Keratinocyte (primary cell): ENCODE results near the gene PWWP2B. TPM values are rescaled to one million over a fixed set of nuclear protein-coding genes. Genes with fewer than 3 reads are reported as not detected.

Source experiments
- DNase-seq: peaks from one replicate; pipeline ENCODE4 v3.0.0-alpha.2; 2011; ENCODE audit warnings: low read depth, missing footprints, low spot score
- FAIRE-seq: peaks from 2 replicates; lab custom pipeline; 2011; peaks lifted over from hg19 to GRCh38; lab: Jason Lieb, UNC
- H2AFZ ChIP-seq: 2 replicates; pipeline ENCODE4 v1.6.0; 2012; ENCODE audit warnings: low read length, control low read depth, inconsistent platforms; ENCODE audit not compliant: control insufficient read depth
- H3K27ac ChIP-seq: 2 replicates; pipeline ENCODE4 v1.5.1; 2011; ENCODE audit warnings: low read length; ENCODE audit not compliant: control insufficient read depth, insufficient read depth
- H3K27me3 ChIP-seq: 3 replicates; pipeline ENCODE4 v1.6.0; 2011; ENCODE audit warnings: low read length; ENCODE audit not compliant: control insufficient read depth, insufficient read depth; ENCODE audit errors: extremely low read depth
- H3K36me3 ChIP-seq, 2 experiments: 2 replicates in 1 of 2; 3 replicates in 1 of 2; pipeline ENCODE4 v1.5.1; 2011; ENCODE audit warnings: low read length in 2 of 2, mild to moderate bottlenecking in 1 of 2; ENCODE audit not compliant: control insufficient read depth in 2 of 2, insufficient read depth in 2 of 2; ENCODE audit errors: extremely low read depth in 1 of 2
- H3K4me1 ChIP-seq: 3 replicates; pipeline ENCODE4 v1.5.1; 2011; ENCODE audit warnings: low read length; ENCODE audit not compliant: control insufficient read depth, insufficient read depth; ENCODE audit errors: extremely low read depth
- H3K4me2 ChIP-seq: 3 replicates; pipeline ENCODE4 v1.6.0; 2011; ENCODE audit warnings: low read depth, low read length; ENCODE audit not compliant: control insufficient read depth, insufficient read depth; ENCODE audit errors: extremely low read depth
- H3K4me3 ChIP-seq, 3 experiments: fragments of 200-600 bp in 1 of 3; sonication (generic) in 1 of 3; 2 replicates in 2 of 3; 3 replicates in 1 of 3; pipeline ENCODE4 v1.5.1; 2011 to 2016; ENCODE audit warnings: low read length in 3 of 3, mild to moderate bottlenecking in 3 of 3, control low read depth in 2 of 3, inconsistent platforms in 1 of 3, low read depth in 1 of 3, mixed read lengths in 1 of 3, mixed run types in 1 of 3, moderate library complexity in 1 of 3; ENCODE audit not compliant: control insufficient read depth in 2 of 3, insufficient read depth in 2 of 3; ENCODE audit errors: extremely low read depth in 1 of 3
- H3K79me2 ChIP-seq: 2 replicates; pipeline ENCODE4 v1.6.0; 2012; ENCODE audit warnings: low read length; ENCODE audit not compliant: control insufficient read depth, insufficient read depth
- H3K9ac ChIP-seq: 3 replicates; pipeline ENCODE4 v1.6.0; 2011; ENCODE audit warnings: low read length; ENCODE audit not compliant: control insufficient read depth, insufficient read depth; ENCODE audit errors: extremely low read depth
- H3K9me1 ChIP-seq: 3 replicates; pipeline ENCODE4 v1.6.0; 2011; ENCODE audit warnings: low read length; ENCODE audit not compliant: control insufficient read depth, insufficient read depth; ENCODE audit errors: extremely low read depth
- H3K9me3 ChIP-seq: 2 replicates; pipeline ENCODE4 v1.5.1; 2012; ENCODE audit warnings: low read depth, low read length; ENCODE audit not compliant: control insufficient read depth
- H4K20me1 ChIP-seq: 3 replicates; pipeline ENCODE4 v1.6.0; 2011; ENCODE audit warnings: low read length; ENCODE audit not compliant: control insufficient read depth, insufficient read depth; ENCODE audit errors: extremely low read depth
- CTCF ChIP-seq, 3 experiments: IDR thresholded peaks in 1 of 3; conservative IDR thresholded peaks in 1 of 3; optimal IDR thresholded peaks in 1 of 3; 2 replicates in 2 of 3; 3 replicates in 1 of 3; pipeline versions ENCODE3 to v1.5.1; 2011; ENCODE audit warnings: low read length in 3 of 3, mild to moderate bottlenecking in 3 of 3, moderate library complexity in 2 of 3, control low read depth in 1 of 3, inconsistent platforms in 1 of 3; ENCODE audit not compliant: insufficient read depth in 2 of 3; ENCODE audit errors: extremely low read depth in 1 of 3
- EZH2 ChIP-seq: IDR thresholded peaks from one replicate; pipeline ENCODE4 v1.6.1; 2012; ENCODE audit warnings: inconsistent platforms, mild to moderate bottlenecking, low read length, moderate library complexity
- dilution Hi-C: fragments of 300-500 bp; cut with MboI; formaldehyde crosslinking; loops from one replicate; pipeline ENCODE4 v1.7.0; 2020; ENCODE audit warnings: low sequenced_read_pairs; ENCODE audit not compliant: extremely low pct_ligation_motif_present
- polyA plus RNA-seq, 5 experiments: library from polyadenylated mRNA; depleted of rRNA in 3 of 5; stranded (reverse) in 3 of 5; stranded (forward) in 1 of 5; unstranded in 1 of 5; fragments of >200 nt; gene quantifications; 1 replicate in 1 of 5; 2 replicates in 3 of 5; 3 replicates in 1 of 5; pipeline versions ENCODE4 v1.2.1 to v1.2.3, GENCODE V29; 2011 to 2012; ENCODE audit warnings: missing spikeins in 2 of 5, low read depth in 1 of 5, low replicate concordance in 1 of 5

PWWP2B gene
- polyA plus RNA-seq, 1 donor (not counting 4 experiments of a cell fraction or from before 2014, with no cell fraction given) = 3.1 TPM

GRCh38 chr10:132427939-132428367, 31.0 kb downstream of the PWWP2B start:
- Histone ChIP-seq H3K9ac (no peak overlapping the region), H3K4me1 (peaks cover 12% of the 10 kb centered on the region), H3K4me3 (no peak overlapping the region), H3K27ac (no peak overlapping the region), H3K27me3 (no peaks in the 10 kb centered on the region), H3K36me3 (no peaks in the 10 kb centered on the region), H3K9me3 (no peaks in the 10 kb centered on the region), H2AFZ (no peak overlapping the region), H3K4me2 (no peak overlapping the region), H3K9me1 (no peaks in the 10 kb centered on the region), H3K79me2 (no peaks in the 10 kb centered on the region), H4K20me1 (no peaks in the 10 kb centered on the region)
- dilution Hi-C loops = no loop called here
- no peak for FAIRE-seq
- TF ChIP-seq EZH2 (no peak), CTCF (optimal IDR thresholded peaks at IDR 0.05 in 1 of 3, IDR thresholded peaks at IDR 0.05 in 1 of 3, conservative IDR thresholded peaks at IDR 0.05 in 1 of 3; ENCODE audit: extremely low read depth in 1 of 3, insufficient read depth in 2 of 3, low read length in 3 of 3) (no peak)
- no peak for DNase-seq

- dilution Hi-C loops = no loop called here
Observed at GRCh38 chr10:132428486-132428995, 31.5 kb downstream of the PWWP2B start.

More at GRCh38 chr10:132428486-132428995, 31.5 kb downstream of the PWWP2B start:
- H3K9me1 ChIP-seq = no peaks in the 10 kb centered on the region
- no peaks in the 10 kb centered on the region for H3K9me3 ChIP-seq
- H3K36me3 ChIP-seq = no peaks in the 10 kb centered on the region
- no peak for DNase-seq
- H3K4me1 ChIP-seq = peaks cover 12% of the 10 kb centered on the region
- no peak for FAIRE-seq
- H3K4me3 ChIP-seq = no peak overlapping the region
- no peaks in the 10 kb centered on the region for H3K27me3 ChIP-seq
- no peak for TF ChIP-seq EZH2
- no peak for TF ChIP-seq CTCF (optimal IDR thresholded peaks at IDR 0.05 in 1 of 3, IDR thresholded peaks at IDR 0.05 in 1 of 3, conservative IDR thresholded peaks at IDR 0.05 in 1 of 3; ENCODE audit: extremely low read depth in 1 of 3, insufficient read depth in 2 of 3, low read length in 3 of 3)
- no peak overlapping the region for H2AFZ ChIP-seq
- H3K9ac ChIP-seq = no peak overlapping the region
- no peak overlapping the region for H3K4me2 ChIP-seq
- H4K20me1 ChIP-seq = no peaks in the 10 kb centered on the region
- H3K27ac ChIP-seq = no peak overlapping the region
- no peaks in the 10 kb centered on the region for H3K79me2 ChIP-seq
